Gastrocnemius medialis (tissue), 4 donors: ENCODE data around the gene SMYD1.

ENCODE experiments used
- POLR2A ChIP-seq, 2 donors: fragments of 450-650 bp; IDR thresholded peaks; one replicate each; pipeline ENCODE4 v1.6.1; 2017; ENCODE audit warnings: antibody characterized with exemption in 2 of 2, mild to moderate bottlenecking in 2 of 2, moderate library complexity in 2 of 2
- TF ChIP-seq, protein P1 (sequence below), 5 experiments: fragments of 450-650 bp in 3 of 5; fragments of 200-600 bp in 2 of 5; sonication (generic) in 2 of 5; IDR thresholded peaks in 4 of 5; conservative IDR thresholded peaks in 1 of 5; 1 replicate in 4 of 5; 2 replicates in 1 of 5; pipeline ENCODE4 v1.5.1; 2016 to 2019; ENCODE audit warnings: antibody characterized with exemption in 5 of 5, mild to moderate bottlenecking in 3 of 5, moderate library complexity in 3 of 5

DNA sequence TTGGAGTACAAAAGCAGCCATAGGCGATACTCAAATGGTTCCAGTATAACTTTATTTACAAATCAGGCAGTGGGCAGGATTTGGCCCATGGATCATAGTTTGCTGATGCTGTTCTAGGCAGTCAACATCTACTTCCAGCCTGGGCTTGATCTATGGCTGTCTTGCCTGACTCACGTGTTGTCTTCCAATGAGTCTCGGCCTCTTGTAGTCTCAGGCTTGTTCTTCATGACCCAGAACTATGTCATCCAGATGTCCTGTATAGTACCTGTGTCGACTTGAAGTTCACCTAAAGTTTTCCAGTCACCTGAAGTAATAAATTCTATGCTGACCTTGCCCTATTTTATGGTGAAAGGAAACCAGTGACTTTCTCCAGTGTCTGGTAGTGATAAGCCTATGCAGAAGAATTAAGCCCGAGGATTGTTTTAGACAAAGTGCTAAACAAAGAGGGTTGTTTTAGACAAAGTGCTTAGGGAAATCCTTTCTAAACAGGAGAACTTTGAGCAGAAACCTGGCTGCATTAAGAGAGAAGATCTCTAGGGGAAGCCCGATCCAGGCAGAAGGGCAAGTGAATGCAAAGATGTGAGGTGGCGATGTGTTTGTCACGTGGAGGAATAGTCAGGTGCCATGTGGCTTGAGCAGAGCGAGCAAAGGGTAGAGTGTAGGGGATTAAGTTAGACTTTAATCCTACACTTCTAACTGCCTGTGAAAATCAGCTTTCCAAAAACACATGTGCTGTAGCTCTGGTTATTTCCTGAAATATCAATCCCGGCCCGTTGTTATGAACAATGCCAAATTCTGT, 94.0 kb downstream of the SMYD1 start:
- TF ChIP-seq, protein P1, sequence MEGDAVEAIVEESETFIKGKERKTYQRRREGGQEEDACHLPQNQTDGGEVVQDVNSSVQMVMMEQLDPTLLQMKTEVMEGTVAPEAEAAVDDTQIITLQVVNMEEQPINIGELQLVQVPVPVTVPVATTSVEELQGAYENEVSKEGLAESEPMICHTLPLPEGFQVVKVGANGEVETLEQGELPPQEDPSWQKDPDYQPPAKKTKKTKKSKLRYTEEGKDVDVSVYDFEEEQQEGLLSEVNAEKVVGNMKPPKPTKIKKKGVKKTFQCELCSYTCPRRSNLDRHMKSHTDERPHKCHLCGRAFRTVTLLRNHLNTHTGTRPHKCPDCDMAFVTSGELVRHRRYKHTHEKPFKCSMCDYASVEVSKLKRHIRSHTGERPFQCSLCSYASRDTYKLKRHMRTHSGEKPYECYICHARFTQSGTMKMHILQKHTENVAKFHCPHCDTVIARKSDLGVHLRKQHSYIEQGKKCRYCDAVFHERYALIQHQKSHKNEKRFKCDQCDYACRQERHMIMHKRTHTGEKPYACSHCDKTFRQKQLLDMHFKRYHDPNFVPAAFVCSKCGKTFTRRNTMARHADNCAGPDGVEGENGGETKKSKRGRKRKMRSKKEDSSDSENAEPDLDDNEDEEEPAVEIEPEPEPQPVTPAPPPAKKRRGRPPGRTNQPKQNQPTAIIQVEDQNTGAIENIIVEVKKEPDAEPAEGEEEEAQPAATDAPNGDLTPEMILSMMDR (IDR thresholded peaks at IDR 0.05 in 4 of 5, conservative IDR thresholded peaks at IDR 0.05 in 1 of 5), result no peak
- TF ChIP-seq POLR2A (IDR thresholded peaks at IDR 0.05), result no peak
